Hematopoietic multipotent progenitor cell treated with erythropoietin and hydrocortisone succinate and interleukin-3 and kit ligand, for 4 days (in vitro differentiated cells): ENCODE measurements around the gene ZNF622.
"Not testable (repeated sequence)": the region's sequence is repeated elsewhere in the genome, so short reads cannot be mapped to it uniquely, and the experiment has no call there.

ENCODE experiments used
- DNase-seq: peaks from one replicate; pipeline ENCODE4 v3.0.0-alpha.2; 2015

Gene ZNF622

DNA sequence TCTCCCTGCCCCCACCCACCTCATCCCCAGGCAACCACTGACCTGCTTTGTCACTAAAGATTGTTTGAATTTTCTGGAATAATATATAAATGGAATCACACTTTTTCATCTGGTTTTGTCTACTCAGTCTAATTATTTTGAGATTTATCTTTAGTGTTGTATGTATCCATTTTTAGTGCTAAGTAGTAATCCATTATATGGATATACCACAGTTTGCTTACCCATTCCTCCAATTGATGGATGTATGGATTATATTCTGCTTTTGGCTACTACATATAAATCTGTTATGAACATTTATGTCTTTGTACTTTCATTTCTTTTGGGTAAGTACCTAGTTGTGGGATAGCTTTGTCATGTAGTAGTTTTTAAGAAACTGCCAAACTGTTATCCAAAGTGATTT is 14.5 kb upstream of the ZNF622 start:
- no peak for DNase-seq

DNA sequence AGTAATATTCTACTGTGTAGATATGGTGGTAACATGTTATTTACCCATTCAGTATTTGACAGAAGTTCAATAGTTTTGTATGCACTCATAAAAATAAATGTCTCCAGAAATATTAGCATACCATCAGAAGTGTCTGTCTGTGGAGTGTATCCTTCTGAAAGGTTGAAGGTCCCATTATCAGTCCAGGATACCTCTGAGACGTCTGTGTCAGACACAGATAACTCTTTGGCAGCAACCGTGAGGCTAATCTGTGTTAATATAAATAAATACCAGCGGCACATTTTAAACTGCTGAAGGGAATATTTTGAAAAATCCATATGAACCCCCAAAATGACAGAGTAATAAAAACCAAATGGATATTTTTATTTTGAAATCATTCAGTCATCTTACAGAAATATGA is 11.9 kb upstream of the ZNF622 start:
- peak; percentile 43 for DNase-seq

DNA sequence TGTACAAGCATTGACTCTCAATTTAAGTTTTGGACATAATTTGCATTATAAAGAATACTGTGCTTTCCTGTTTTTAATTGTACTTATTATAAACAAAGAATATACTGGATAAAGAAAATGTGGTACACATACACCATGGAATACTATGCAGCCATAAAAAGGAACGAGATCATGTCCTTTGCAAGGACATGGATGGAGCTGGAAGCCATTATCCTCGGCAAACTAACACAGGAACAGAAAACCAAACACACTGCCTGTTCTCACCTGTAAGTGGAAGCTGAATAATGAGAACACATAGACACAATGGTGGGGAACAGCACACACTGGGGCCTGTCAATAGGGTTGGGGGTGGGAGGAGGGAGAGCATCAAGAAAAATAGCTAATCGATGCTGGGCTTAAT is 10.8 kb upstream of the ZNF622 start:
- DNase-seq = not testable (repeated sequence)

DNA sequence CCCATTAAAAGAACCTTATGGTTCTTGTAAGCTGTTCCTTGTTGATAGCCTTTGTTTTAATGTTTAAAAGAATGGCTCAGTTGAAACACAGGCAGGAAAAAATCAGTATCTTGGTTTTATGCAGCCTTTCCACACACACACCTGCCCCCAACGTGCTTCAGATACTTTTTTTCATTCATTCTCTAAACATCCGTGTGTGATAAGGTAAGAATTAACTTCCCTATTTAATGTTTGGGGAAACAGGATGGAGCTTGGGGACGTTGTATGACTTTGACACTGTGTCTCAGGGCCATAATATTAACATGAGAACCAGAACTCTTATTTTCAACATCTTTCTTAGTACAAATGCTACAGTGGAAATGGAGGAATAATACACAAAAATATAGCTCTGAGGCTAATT is 5.8 kb upstream of the ZNF622 start:
- no peak for DNase-seq

DNA sequence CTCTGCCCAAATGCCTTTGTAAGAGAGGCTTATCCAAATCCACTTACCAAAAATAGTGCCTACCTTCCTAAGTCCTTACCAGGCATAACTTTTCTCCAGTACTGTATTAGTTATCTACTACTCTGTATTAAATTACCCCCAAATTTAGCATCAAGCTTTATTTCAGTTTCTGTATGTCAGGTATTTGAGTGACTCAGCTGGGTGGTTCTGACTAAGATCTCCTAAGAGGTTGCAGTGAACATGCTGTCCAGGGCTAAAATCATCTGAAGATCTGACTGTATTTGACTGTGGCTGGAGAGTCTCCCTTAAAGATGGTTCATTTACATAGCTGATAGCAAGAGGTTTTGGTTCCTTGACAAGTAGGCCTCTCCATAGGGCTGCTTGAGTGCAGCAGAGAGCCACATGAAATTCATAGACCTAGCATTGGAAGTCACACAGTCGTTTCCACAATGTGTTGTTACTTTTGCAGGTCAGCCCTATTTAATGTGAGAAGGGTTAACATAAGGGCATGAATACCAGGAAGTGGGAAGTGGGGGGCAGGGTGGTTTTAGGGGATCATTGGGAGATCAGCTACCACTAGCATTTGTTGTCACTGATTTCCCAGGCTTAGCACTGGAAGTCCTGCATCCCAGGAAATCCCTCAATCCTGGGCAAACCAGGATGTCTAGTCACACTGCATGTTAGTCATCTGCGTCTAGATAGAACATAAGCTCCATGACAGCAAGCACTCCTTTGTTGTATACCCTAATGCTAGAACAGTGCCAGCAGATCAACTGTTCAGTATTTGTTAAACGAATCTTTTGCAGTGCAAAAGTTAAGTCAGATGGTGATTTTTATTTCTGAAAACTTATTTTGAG is 2.0 kb upstream of the ZNF622 start:
- DNase-seq = peak; percentile 24

DNA sequence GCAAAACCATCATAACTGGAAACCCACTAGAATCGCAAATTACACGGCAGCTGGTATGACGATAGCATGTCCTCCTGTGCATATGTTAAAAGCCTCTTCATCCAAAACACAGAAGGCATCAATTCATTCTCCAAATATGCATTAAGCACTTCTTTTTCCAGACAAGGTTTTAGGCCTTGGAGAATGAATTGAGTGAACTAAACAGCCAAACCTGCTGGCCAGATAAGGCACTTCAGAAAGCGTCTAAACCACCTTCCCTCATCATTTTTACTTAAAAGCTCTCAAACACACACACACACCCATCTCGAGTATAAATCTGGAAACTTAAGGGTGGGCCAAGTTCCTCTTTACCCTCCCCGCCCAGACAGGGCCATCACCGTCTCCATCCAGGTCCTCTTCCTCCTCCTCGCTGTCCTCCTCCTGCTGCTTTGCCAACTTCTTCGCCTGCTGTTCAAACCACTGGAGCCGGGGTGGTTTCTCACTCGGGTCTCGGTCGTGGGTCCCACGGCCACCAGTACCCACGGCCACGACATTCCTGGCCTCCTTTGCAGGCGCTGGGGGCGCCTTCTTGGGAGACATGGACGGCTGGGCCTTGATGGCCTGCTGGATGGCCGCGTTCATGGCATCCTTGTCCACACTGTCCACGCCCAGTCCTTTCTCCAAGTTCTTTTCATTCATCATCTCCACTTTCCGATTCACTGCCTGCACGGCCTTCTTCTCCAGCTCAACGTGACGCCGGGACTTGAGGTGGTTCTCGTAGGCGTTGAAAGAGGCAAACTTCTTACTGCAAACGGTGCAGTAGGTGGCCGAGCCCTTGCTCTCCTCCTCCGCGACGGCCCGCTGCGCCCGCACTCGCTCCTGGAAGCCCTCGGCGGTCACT is 696 bp downstream of the ZNF622 start:
- peak; percentile 58 for DNase-seq

DNA sequence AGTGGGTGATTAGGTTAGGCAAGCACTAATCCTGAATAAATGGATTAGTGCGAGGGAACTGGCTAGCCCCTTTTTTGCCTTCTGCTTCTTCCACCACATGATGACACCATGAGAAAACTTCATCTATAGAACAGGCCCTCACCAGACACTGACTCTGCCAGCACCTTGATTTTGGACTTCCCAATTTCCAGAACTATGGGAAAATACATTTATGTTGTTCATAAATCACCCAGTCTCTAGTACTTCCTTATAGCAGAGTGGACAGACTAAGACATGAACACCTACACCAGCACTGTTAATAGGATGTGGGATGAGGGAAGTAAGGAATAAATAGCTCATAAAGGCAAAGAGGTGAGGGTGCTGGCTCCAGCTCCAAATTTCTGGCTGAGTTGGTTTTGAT is 1.4 kb downstream of the ZNF622 start:
- DNase-seq = no peak

DNA sequence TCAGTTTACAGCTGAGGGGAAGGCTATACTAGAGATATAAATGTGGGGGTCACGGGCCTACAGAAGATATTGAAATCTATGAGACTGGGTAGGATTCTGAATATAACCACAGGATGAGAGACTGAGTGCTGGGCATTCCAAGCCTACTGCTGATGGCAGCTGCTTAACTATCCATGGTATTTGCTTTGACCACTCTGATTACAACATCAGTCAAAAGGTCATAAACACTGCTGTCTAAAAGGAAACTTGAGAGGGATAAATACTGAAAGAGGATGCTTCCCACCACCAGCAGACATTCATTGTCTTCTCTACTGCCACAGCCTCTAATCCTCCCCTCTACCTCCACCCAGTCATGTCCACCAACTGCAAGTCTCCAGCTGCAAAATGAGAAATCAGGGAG is 3.8 kb downstream of the ZNF622 start:
- DNase-seq = no peak

DNA sequence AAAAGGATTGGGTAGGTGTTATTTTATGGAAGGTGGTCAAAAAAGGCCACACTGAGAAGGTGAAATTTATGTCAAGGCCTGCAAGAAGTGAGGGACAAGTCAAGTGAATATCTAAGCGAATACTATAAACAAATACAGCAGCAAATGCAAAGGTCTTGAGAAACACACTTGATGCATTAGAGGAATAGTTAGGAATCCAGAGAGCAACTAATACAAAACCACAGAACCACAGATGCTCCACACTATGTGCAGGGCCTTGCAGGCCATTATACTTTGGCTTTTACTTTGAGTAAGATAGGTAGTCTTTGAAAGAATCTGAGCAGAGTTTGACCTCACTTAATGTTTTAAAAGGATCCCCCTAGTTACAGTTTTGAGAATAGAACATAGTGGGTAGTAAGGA is 4.6 kb downstream of the ZNF622 start:
- DNase-seq = no peak

DNA sequence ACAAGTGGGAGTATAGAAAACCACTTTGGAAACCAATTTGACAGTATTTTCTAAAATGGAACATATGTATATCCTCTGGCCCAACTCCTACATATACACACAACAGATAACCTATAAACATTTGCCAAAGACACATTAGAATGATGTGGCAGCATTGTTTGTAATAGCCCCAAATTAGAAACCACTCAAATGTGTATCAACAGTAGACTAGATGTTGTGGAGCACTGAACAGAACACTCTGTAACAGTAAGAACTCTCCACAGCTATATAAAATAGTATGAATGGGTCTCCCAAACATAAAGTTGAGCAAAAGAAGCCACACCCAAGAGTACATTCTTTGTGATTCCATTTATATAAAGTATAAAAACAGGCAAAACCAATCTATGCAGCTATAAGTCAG is 6.1 kb downstream of the ZNF622 start:
- DNase-seq = no peak

DNA sequence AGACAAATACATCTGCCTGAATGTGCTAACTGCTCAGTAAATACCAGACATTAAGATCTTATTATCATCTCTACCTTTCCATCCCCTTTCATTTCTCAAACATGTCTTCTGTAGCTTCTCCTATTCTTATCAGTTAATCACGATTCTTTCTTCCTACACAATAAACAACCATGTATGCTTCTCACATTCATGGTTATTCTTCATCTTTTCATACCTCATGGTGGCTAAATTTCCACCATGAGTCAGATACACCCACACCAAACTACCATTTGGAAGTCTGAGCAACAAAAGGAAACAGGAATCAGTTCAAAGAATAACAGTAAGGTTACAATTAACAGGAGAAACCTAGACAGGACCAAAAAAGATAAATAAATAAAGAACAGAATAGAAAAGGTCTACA is 7.7 kb downstream of the ZNF622 start:
- no peak for DNase-seq

DNA sequence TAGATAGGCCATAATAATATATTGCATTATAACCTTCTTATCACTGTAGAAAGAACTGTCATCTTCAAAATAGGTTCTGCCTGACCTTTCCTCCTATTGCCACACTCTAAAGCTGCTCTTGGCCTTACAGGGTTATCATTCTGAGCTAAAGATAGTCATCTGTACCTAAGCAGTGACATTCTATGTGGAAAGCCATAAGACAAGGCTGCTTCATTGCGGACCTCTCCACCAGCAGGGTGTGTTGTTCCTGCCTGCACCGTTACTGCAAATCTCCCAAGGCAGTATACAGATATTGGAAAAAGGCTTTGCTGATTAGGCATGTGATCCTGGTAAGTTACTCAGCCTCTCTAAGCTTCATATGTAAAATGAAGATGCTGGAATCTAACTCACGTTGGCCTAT is 8.1 kb downstream of the ZNF622 start:
- no peak for DNase-seq

DNA sequence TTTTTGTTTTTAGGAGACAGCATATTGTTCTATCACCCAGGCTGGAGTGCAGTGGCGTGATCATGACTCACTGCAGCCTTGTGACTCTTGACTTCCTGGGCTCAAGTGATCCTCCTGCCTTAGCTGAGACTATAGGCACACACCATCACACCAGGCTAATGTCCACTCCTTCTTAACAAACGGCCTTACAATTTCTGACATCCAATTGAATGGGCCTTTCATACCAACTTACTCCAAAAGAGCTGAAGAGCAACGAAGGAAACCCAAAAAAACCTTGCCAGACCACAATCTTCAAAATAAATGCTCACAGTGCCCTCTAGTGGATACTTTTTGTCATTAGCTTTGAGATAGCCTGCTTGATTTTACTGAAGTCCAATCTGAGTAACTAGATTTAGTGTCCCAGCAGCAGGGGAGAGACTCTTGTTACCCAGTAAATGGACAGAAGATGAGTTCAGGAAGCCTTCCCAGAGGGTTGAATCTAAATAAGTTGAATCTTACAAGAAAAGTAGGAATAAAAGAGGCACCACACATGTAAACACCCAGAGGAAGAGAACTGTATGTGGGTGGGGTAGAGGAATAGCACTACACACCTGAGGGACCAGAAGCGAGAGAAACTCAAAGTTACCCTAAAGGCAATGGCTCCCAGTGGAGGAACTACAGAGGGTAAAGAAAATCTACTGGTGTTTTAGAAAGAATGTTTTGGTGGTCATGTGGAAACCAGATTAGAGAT is 9.3 kb downstream of the ZNF622 start:
- peak; percentile 88 for DNase-seq

DNA sequence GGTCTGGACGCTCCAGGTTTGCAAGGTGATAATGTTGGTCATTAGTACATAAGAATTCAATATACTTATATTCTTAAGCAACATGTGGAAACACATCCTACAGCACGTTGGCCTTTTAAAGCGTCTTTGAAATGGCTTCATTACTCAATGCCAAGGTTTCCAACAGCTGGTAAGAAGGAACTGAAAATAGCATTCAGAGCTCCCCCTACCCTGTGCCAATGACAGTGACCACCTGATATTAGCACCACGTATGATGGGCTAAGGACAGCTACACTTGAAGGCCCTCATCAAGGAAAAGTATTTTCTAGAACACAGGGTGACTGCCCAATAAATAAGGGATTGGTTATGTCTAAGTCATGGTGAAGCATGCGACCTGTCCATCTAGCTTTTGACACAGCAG is 9.9 kb downstream of the ZNF622 start:
- DNase-seq = no peak

DNA sequence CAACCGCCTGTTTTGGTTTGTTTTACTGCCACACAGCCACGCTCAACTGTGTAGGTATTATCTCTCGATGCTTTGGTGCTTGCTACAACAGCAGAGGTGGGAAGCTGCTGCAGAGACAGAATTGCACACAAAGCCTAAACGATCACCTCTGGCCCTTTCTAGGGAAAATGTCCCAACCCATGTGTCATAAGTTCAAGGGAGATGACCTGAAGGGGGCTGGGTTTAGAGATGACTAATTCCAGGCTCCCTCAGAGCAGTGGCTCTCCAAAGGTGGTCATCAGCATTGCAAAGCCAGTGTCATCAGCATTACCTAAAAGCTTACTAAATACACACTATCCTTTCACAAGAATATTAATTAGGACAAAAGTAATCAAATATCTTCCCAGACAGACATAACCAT is 10.9 kb downstream of the ZNF622 start:
- no peak for DNase-seq

DNA sequence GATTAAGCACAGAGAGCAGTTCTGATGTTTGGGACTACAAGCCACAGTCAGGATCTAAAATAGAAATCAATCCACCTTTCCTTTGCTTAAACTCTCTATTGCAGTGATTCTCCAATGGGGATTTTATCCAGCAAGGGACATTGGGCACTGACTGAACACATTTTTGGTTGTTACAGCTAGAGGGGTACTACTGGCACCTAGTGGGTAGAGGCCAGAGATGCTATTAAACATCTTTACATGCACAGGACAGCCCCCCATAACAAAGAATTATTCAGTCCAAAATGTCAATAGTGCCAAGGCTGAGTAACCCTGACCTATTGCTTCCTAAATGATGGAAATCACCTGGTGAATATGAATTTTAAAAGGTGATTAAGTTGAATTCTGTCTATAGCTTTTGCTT is 12.0 kb downstream of the ZNF622 start:
- DNase-seq = no peak

DNA sequence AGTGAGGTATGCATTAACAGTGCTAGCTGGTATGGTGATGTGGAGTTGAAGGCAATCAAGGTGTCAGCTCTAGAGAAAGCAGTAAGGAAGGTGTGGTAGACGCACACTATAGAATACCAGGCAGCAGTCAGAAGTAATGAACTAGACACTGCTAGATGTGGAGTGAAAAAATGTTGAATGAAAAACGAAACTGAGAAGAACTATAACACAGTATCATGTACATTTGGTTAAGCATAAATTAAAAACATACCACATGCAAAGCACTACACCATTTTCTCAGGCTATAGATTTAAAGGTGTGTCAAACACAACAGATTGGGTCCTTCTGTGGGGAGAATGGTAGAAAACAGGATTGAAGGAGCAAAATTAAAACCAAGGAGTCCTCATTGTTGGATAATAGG is 15.4 kb downstream of the ZNF622 start:
- DNase-seq = no peak

DNA sequence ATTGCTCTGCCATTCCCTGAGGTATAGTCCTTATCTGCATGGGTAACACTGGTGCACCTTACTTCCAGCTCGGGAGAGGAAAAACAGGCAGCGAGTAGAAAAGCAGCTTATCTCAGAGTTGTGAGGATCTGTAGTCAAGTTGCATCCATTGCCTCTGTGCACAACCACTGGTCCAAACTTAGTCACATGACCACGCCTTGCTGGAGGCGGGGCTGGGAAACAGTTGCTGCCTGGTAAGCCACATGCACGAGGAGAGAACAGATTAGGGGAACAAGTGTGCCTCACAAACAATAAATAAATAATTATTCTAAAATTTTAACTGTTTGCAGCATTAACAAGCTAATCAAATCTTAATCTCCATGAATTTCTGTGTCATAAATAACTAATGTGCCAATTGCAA is 18.6 kb downstream of the ZNF622 start:
- peak; percentile 38 for DNase-seq

DNA sequence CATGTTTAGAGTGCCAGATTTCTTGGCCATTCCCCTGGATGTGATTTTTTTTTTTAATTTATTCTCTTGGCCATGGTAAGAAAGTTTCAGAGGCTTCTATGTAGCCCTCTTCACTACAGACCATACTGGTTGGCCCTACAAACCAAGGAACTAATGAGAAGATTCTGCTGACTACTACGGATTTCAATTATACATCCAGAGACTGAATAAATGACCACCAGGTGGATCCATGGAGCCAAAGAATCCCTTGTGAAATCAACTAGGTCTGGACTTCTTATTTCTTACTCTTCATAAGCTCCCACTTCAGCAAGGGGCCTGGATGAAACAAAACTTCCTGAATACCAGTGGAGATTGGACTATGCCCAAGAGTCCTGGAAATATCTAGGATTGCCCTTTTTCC is 27.6 kb downstream of the ZNF622 start:
- peak; percentile 14 for DNase-seq

DNA sequence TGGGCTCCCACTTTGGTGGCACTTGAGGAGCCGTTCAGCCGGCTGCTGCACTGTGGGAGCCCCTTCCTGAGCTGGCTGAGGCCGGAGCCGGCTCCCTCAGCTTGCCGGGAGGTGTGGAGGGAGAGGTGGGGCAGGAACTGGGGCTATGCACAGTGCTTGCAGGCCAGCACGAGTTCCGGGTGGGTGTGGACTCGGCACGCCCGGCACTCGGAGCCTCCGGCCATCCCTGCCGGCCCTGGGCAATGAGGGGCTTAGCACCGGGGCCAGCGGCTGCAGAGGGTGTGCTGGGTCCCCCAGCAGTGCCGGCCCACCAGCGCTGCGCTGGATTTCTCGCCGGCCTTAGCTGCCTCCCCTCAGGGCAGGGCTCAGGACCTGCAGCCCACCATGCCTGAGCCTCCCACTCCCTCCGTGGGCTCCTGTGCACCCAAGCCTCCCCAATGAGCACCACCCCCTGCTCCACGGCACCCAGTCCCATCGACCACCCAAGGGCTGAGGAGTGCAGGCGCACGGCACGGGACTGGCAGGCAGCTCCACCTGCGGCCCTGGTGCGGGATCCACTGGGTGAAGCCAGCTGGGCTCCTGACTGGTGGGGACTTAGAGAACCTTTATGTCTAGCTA is 29.4 kb downstream of the ZNF622 start:
- DNase-seq = not testable (repeated sequence)

DNA sequence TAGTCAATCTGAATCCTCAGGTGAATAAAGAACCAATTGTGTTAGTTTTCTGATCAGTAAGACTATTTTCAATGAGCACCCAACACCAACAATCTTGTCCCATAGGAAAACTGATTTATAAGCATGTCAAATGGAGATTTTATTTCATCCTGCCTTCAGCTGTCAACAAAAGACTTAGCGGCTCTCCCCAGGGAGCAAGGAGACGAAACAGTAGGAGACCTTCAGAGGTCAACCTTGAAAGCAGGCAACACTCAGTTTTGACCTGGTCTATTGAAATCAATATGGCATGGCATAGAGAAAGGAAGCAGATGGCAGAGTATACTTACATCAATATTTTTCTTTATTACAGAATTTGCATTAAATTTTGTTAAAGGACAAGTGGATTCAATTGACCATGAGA is 34.1 kb downstream of the ZNF622 start:
- no peak for DNase-seq

DNA sequence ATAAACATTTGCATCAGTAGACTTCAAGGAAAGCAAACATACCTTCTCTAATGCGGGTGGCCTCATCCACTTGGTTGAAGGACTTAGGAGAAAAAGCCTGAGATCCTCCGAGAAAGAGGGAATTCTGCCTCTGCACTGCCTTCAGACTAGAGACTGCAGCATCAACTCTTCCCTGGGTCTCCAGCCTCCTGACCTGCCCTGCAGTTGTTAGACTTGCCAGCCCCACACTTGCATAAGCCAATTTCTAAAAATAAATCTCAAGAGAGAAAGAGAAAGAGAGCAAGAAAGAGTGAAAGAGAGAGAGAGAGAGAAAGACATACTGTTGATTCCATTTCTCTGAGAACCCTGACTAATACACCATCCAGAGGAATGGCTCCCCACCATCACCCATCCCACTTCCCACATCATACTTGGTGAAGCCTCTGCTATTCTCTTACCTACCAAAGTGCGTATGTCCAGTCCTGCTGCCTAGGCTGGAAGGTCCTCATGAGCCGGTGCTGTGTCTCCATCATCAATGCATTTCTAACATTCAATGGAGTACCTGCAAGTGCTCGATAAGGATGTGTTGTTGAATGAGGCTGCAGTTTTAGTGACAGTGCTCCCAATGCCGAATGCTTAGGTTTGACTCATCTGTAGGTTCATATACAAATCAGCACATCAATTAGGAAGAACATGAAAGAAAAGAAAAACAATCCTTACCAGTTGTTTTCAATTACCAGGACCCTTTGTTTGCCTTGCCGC is 35.1 kb downstream of the ZNF622 start:
- DNase-seq = no peak
